OCI-LY7 (cell line): ENCODE data around the gene DIP2A.

Source experiments
- CTCF ChIP-seq: fragments of 200-600 bp; sonication (generic); conservative IDR thresholded peaks from 2 replicates; pipeline ENCODE4 v1.5.1; 2014; ENCODE audit warnings: mild to moderate bottlenecking, antibody characterized with exemption, low read length, moderate library complexity, mixed read lengths
- EZH2phosphoT487 ChIP-seq: fragments of 200-600 bp; sonication (generic); IDR thresholded peaks from 2 replicates; pipeline ENCODE4 v1.6.1; 2018; ENCODE audit warnings: low read depth, borderline replicate concordance, mild to moderate bottlenecking, mixed run types, antibody characterized with exemption, low read length, moderate library complexity, mixed read lengths

GRCh38 chr21:46420241-46421190, 38.2 kb upstream of the DIP2A start:
- no peak for TF ChIP-seq CTCF
- no peak for TF ChIP-seq EZH2phosphoT487
